Measurements from ENCODE around the gene PDE6A.
A peak's percentile ranks its signal among the peaks of the same experiment; 100 is the strongest.

Gene PDE6A

GRCh38 chr5:149935431-149935901 lies 9.1 kb downstream of the PDE6A start:
- H3K4me3 ChIP-seq (ENCODE audit: insufficient read depth in 1 of 2, low read depth in 1 of 2, low read length in 2 of 2), result no peak overlapping the region
- no peak overlapping the region for H2BK15ac ChIP-seq (ENCODE audit: low read depth, poor library complexity, severe bottlenecking)
- peaks cover 0 to 35% of the 10 kb centered on the region in 2 experiments for H3K27me3 ChIP-seq (ENCODE audit: control insufficient read depth in 1 of 2, insufficient read depth in 1 of 2, low read length in 2 of 2)
- H2AK5ac ChIP-seq (ENCODE audit: low read length, severe bottlenecking), result no peak overlapping the region
- no peak overlapping the region for H3K4me2 ChIP-seq (ENCODE audit: low read length, poor library complexity, severe bottlenecking)
- H4K8ac ChIP-seq (ENCODE audit: low read length), result no peak overlapping the region
- no peak overlapping the region for H3K27ac ChIP-seq (ENCODE audit: low read length, poor library complexity, severe bottlenecking)
- H3K23ac ChIP-seq (ENCODE audit: low read length in 2 of 2), result no peak overlapping the region
- H3K18ac ChIP-seq (ENCODE audit: low read depth in 1 of 2, low read length in 2 of 2), result no peak overlapping the region
- no peaks in the 10 kb centered on the region for H3K79me1 ChIP-seq (replicated peaks; ENCODE audit: low read length, poor library complexity, severe bottlenecking)
- WGBS, result 100% methylated on average over 8 of the region's 8 CpGs
- H3K9me3 ChIP-seq (ENCODE audit: control insufficient read depth, low read length), result no peaks in the 10 kb centered on the region
- H2AFZ ChIP-seq (ENCODE audit: low read depth, low read length), result no peak overlapping the region
- H2BK5ac ChIP-seq (ENCODE audit: low read depth, low read length, poor library complexity, severe bottlenecking), result no peak overlapping the region
- no peak overlapping the region for H3K4ac ChIP-seq (ENCODE audit: low read depth in 1 of 2, low read length in 2 of 2)
- no peak overlapping the region for H3K14ac ChIP-seq (ENCODE audit: low read length in 2 of 2)
- peaks cover 11% of the 10 kb centered on the region for H3K4me1 ChIP-seq (ENCODE audit: control insufficient read depth, insufficient read depth, low read depth, low read length)
- H3K36me3 ChIP-seq (ENCODE audit: control insufficient read depth in 1 of 2, insufficient read depth in 2 of 2, low read depth in 1 of 2, low read length in 2 of 2), result no peaks in the 10 kb centered on the region
- H4K91ac ChIP-seq (ENCODE audit: low read length), result no peak overlapping the region
- no peak overlapping the region for H2BK120ac ChIP-seq (ENCODE audit: low read depth, low read length)
- H3K9ac ChIP-seq (ENCODE audit: low read length), result no peak overlapping the region
- H2BK12ac ChIP-seq (ENCODE audit: low read length in 2 of 2), result no peak overlapping the region
- no peak for DNase-seq

GRCh38 chr5:149932445-149933350 lies 11.9 kb downstream of the PDE6A start:
- 85% methylated on average over 21 of the region's 25 CpGs for WGBS
- H2AK5ac ChIP-seq (ENCODE audit: low read length, severe bottlenecking), result no peak overlapping the region

GRCh38 chr5:149931992-149932436 lies 12.6 kb downstream of the PDE6A start:
- DNase-seq, result no peak
- no peak overlapping the region for H2BK12ac ChIP-seq (ENCODE audit: low read length in 2 of 2)
- no peak overlapping the region for H3K27ac ChIP-seq (ENCODE audit: low read length, poor library complexity, severe bottlenecking)
- no peak overlapping the region for H3K4me2 ChIP-seq (ENCODE audit: low read length, poor library complexity, severe bottlenecking)
- no peak overlapping the region for H2BK120ac ChIP-seq (ENCODE audit: low read depth, low read length)
- 92% methylated on average over 14 of the region's 14 CpGs for WGBS
- H3K36me3 ChIP-seq (ENCODE audit: control insufficient read depth in 1 of 2, insufficient read depth in 2 of 2, low read depth in 1 of 2, low read length in 2 of 2), result no peaks in the 10 kb centered on the region
- H4K8ac ChIP-seq (ENCODE audit: low read length), result no peak overlapping the region
- H3K79me1 ChIP-seq (replicated peaks; ENCODE audit: low read length, poor library complexity, severe bottlenecking), result no peaks in the 10 kb centered on the region
- no peak overlapping the region for H3K4ac ChIP-seq (ENCODE audit: low read depth in 1 of 2, low read length in 2 of 2)
- no peak overlapping the region for H2BK15ac ChIP-seq (ENCODE audit: low read depth, poor library complexity, severe bottlenecking)
- H3K4me1 ChIP-seq (ENCODE audit: control insufficient read depth, insufficient read depth, low read depth, low read length), result peaks cover 1% of the 10 kb centered on the region
- H3K14ac ChIP-seq (ENCODE audit: low read length in 2 of 2), result no peak overlapping the region
- H4K91ac ChIP-seq (ENCODE audit: low read length), result no peak overlapping the region
- peaks cover 0 to 35% of the 10 kb centered on the region in 2 experiments for H3K27me3 ChIP-seq (ENCODE audit: control insufficient read depth in 1 of 2, insufficient read depth in 1 of 2, low read length in 2 of 2)
- no peak overlapping the region for H3K9ac ChIP-seq (ENCODE audit: low read length)
- no peaks in the 10 kb centered on the region for H3K9me3 ChIP-seq (ENCODE audit: control insufficient read depth, low read length)
- H2AFZ ChIP-seq (ENCODE audit: low read depth, low read length), result no peak overlapping the region
- no peak overlapping the region for H3K18ac ChIP-seq (ENCODE audit: low read depth in 1 of 2, low read length in 2 of 2)
- H2AK5ac ChIP-seq (ENCODE audit: low read length, severe bottlenecking), result no peak overlapping the region
- peak overlapping the region in 1 of 2 experiments; percentile 43 for H3K4me3 ChIP-seq (ENCODE audit: insufficient read depth in 1 of 2, low read depth in 1 of 2, low read length in 2 of 2)
- no peak overlapping the region for H3K23ac ChIP-seq (ENCODE audit: low read length in 2 of 2)
- no peak overlapping the region for H2BK5ac ChIP-seq (ENCODE audit: low read depth, low read length, poor library complexity, severe bottlenecking)

More at GRCh38 chr5:149932445-149933350, 11.9 kb downstream of the PDE6A start:
- H3K79me1 ChIP-seq (replicated peaks; ENCODE audit: low read length, poor library complexity, severe bottlenecking), result no peaks in the 10 kb centered on the region
- no peak overlapping the region for H3K9ac ChIP-seq (ENCODE audit: low read length)
- H2BK120ac ChIP-seq (ENCODE audit: low read depth, low read length), result no peak overlapping the region
- no peak overlapping the region for H3K14ac ChIP-seq (ENCODE audit: low read length in 2 of 2)
- H2AFZ ChIP-seq (ENCODE audit: low read depth, low read length), result no peak overlapping the region
- H4K91ac ChIP-seq (ENCODE audit: low read length), result no peak overlapping the region
- H2BK5ac ChIP-seq (ENCODE audit: low read depth, low read length, poor library complexity, severe bottlenecking), result no peak overlapping the region
- no peaks in the 10 kb centered on the region for H3K9me3 ChIP-seq (ENCODE audit: control insufficient read depth, low read length)
- peaks cover 6% of the 10 kb centered on the region for H3K4me1 ChIP-seq (ENCODE audit: control insufficient read depth, insufficient read depth, low read depth, low read length)
- no peak overlapping the region for H3K4ac ChIP-seq (ENCODE audit: low read depth in 1 of 2, low read length in 2 of 2)
- H3K18ac ChIP-seq (ENCODE audit: low read depth in 1 of 2, low read length in 2 of 2), result no peak overlapping the region
- no peak overlapping the region for H3K27ac ChIP-seq (ENCODE audit: low read length, poor library complexity, severe bottlenecking)
- H3K27me3 ChIP-seq (ENCODE audit: control insufficient read depth in 1 of 2, insufficient read depth in 1 of 2, low read length in 2 of 2), result peaks cover 0 to 35% of the 10 kb centered on the region in 2 experiments
- H4K8ac ChIP-seq (ENCODE audit: low read length), result no peak overlapping the region
- no peak overlapping the region for H3K4me2 ChIP-seq (ENCODE audit: low read length, poor library complexity, severe bottlenecking)
- peak overlapping the region in 1 of 2 experiments; percentile 9 for H2BK12ac ChIP-seq (ENCODE audit: low read length in 2 of 2)
- no peak overlapping the region for H3K23ac ChIP-seq (ENCODE audit: low read length in 2 of 2)
- DNase-seq, result no peak
- H3K36me3 ChIP-seq (ENCODE audit: control insufficient read depth in 1 of 2, insufficient read depth in 2 of 2, low read depth in 1 of 2, low read length in 2 of 2), result no peaks in the 10 kb centered on the region
- peak overlapping the region in 1 of 2 experiments; percentile 43 for H3K4me3 ChIP-seq (ENCODE audit: insufficient read depth in 1 of 2, low read depth in 1 of 2, low read length in 2 of 2)
- H2BK15ac ChIP-seq (ENCODE audit: low read depth, poor library complexity, severe bottlenecking), result no peak overlapping the region

GRCh38 chr5:149930749-149931574 lies 13.6 kb downstream of the PDE6A start:
- Histone ChIP-seq H3K9me3 (ENCODE audit: control insufficient read depth, low read length) (no peaks in the 10 kb centered on the region), H2BK15ac (ENCODE audit: low read depth, poor library complexity, severe bottlenecking) (no peak overlapping the region), H3K27ac (ENCODE audit: low read length, poor library complexity, severe bottlenecking) (no peak overlapping the region), H3K79me1 (replicated peaks; ENCODE audit: low read length, poor library complexity, severe bottlenecking) (no peaks in the 10 kb centered on the region), H3K4me3 (ENCODE audit: insufficient read depth in 1 of 2, low read depth in 1 of 2, low read length in 2 of 2) (peak overlapping the region in 1 of 2 experiments; percentile 74), H2BK12ac (ENCODE audit: low read length in 2 of 2) (no peak overlapping the region), H2AFZ (ENCODE audit: low read depth, low read length) (no peak overlapping the region), H3K23ac (ENCODE audit: low read length in 2 of 2) (no peak overlapping the region), H3K27me3 (ENCODE audit: control insufficient read depth in 1 of 2, insufficient read depth in 1 of 2, low read length in 2 of 2) (peaks cover 0 to 35% of the 10 kb centered on the region in 2 experiments), H2AK5ac (ENCODE audit: low read length, severe bottlenecking) (no peak overlapping the region), H3K14ac (ENCODE audit: low read length in 2 of 2) (no peak overlapping the region), H4K8ac (ENCODE audit: low read length) (no peak overlapping the region), H3K4me1 (ENCODE audit: control insufficient read depth, insufficient read depth, low read depth, low read length) (no peaks in the 10 kb centered on the region), H2BK120ac (ENCODE audit: low read depth, low read length) (no peak overlapping the region), H2BK5ac (ENCODE audit: low read depth, low read length, poor library complexity, severe bottlenecking) (no peak overlapping the region), H4K91ac (ENCODE audit: low read length) (no peak overlapping the region), H3K9ac (ENCODE audit: low read length) (peak overlapping the region; percentile 73), H3K4me2 (ENCODE audit: low read length, poor library complexity, severe bottlenecking) (no peak overlapping the region), H3K36me3 (ENCODE audit: control insufficient read depth in 1 of 2, insufficient read depth in 2 of 2, low read depth in 1 of 2, low read length in 2 of 2) (no peaks in the 10 kb centered on the region), H3K18ac (ENCODE audit: low read depth in 1 of 2, low read length in 2 of 2) (no peak overlapping the region), H3K4ac (ENCODE audit: low read depth in 1 of 2, low read length in 2 of 2) (no peak overlapping the region)
- DNase-seq, result no peak
- WGBS, result 80% methylated on average over 3 of the region's 7 CpGs

Data from mesenchymal stem cell (in vitro differentiated cells and primary cell).